ENCODE data around the gene GRIP2.

GRIP2 gene

GRCh38 chr3:14550651-14551611 lies 10.8 kb upstream of the GRIP2 start:
- TF ChIP-seq TAF1 (IDR thresholded peaks at IDR 0.05; ENCODE audit: borderline replicate concordance, insufficient read depth, low read length) (no peak), FOXP2 (optimal IDR thresholded peaks at IDR 0.05; ENCODE audit: borderline replicate concordance, extremely low read depth, extremely low read length, insufficient read depth) (no peak), REST (IDR thresholded peaks at IDR 0.05; ENCODE audit: insufficient read depth in 1 of 2, low read depth in 2 of 2, low read length in 2 of 2) (no peak), POLR2AphosphoS5 (IDR thresholded peaks at IDR 0.05; ENCODE audit: low read depth, low read length) (no peak), SIN3A (IDR thresholded peaks at IDR 0.05; ENCODE audit: borderline replicate concordance, insufficient read depth, low read length) (no peak)

GRCh38 chr3:14550181-14550580 lies 10.0 kb upstream of the GRIP2 start:
- no peak for TF ChIP-seq REST (IDR thresholded peaks at IDR 0.05; ENCODE audit: insufficient read depth in 1 of 2, low read depth in 2 of 2, low read length in 2 of 2)

- TF ChIP-seq TAF1 (IDR thresholded peaks at IDR 0.05; ENCODE audit: borderline replicate concordance, insufficient read depth, low read length) (no peak), SIN3A (IDR thresholded peaks at IDR 0.05; ENCODE audit: borderline replicate concordance, insufficient read depth, low read length) (no peak), FOXP2 (optimal IDR thresholded peaks at IDR 0.05; ENCODE audit: borderline replicate concordance, extremely low read depth, extremely low read length, insufficient read depth) (no peak), POLR2AphosphoS5 (IDR thresholded peaks at IDR 0.05; ENCODE audit: low read depth, low read length) (no peak), REST (IDR thresholded peaks at IDR 0.05; ENCODE audit: insufficient read depth in 1 of 2, low read depth in 2 of 2, low read length in 2 of 2) (no peak)
These were observed 9.2 kb upstream of the GRIP2 start for GRCh38 chr3:14549256-14549919.

- no peak for TF ChIP-seq FOXP2 (optimal IDR thresholded peaks at IDR 0.05; ENCODE audit: borderline replicate concordance, extremely low read depth, extremely low read length, insufficient read depth)
- TF ChIP-seq SIN3A (IDR thresholded peaks at IDR 0.05; ENCODE audit: borderline replicate concordance, insufficient read depth, low read length), result no peak
- no peak for TF ChIP-seq REST (IDR thresholded peaks at IDR 0.05; ENCODE audit: insufficient read depth in 1 of 2, low read depth in 2 of 2, low read length in 2 of 2)
- no peak for TF ChIP-seq TAF1 (IDR thresholded peaks at IDR 0.05; ENCODE audit: borderline replicate concordance, insufficient read depth, low read length)
- TF ChIP-seq POLR2AphosphoS5 (IDR thresholded peaks at IDR 0.05; ENCODE audit: low read depth, low read length), result no peak
These were observed 8.2 kb upstream of the GRIP2 start for GRCh38 chr3:14548321-14548729.

Data from PFSK-1 (cell line).